ENCODE measurements around the gene DOLK.

Gene DOLK

GRCh38 chr9:128909859-128910258, 37.5 kb downstream of the DOLK start:
- H4K20me1 ChIP-seq (ENCODE audit: insufficient read depth, low read length), result peaks cover 9% of the 10 kb centered on the region

GRCh38 chr9:128908372-128908771, 39.0 kb downstream of the DOLK start:
- peaks cover 2% of the 10 kb centered on the region; the same call in 1 of the 2 replicates for H3K79me2 ChIP-seq (ENCODE audit: insufficient read depth, low read length)
- H3K36me3 ChIP-seq (ENCODE audit: insufficient read depth, low read length), result peaks cover 56% of the 10 kb centered on the region
- no peak for DNase-seq
- no peaks in the 10 kb centered on the region for H3K4me1 ChIP-seq (ENCODE audit: insufficient read depth, low read length)
- no peak overlapping the region for H3K27ac ChIP-seq (ENCODE audit: low read length)
- no peak overlapping the region for H3K4me3 ChIP-seq (ENCODE audit: low read depth in 1 of 2, low read length in 2 of 2)
- no peaks in the 10 kb centered on the region for H3K27me3 ChIP-seq (ENCODE audit: insufficient read depth, low read length, poor library complexity)
- H3K4me2 ChIP-seq (ENCODE audit: insufficient read depth, low read length), result no peak overlapping the region
- H3K9me3 ChIP-seq (ENCODE audit: insufficient read depth, low read length, severe bottlenecking), result no peaks in the 10 kb centered on the region
- no peak for ATAC-seq (ENCODE audit: insufficient read depth, low read depth)
- H4K20me1 ChIP-seq (ENCODE audit: insufficient read depth, low read length), result peaks cover 7% of the 10 kb centered on the region
- H3K9ac ChIP-seq (ENCODE audit: low read depth, low read length), result no peak overlapping the region
- TF ChIP-seq CTCF (IDR thresholded peaks at IDR 0.05; ENCODE audit: borderline replicate concordance, extremely low read depth, low read length, poor library complexity, severe bottlenecking) (no peak), EZH2 (IDR thresholded peaks at IDR 0.05; ENCODE audit: borderline replicate concordance, low read depth, low read length, severe bottlenecking) (no peak)
- H2AFZ ChIP-seq (ENCODE audit: low read depth, low read length), result no peak overlapping the region

More at GRCh38 chr9:128909859-128910258, 37.5 kb downstream of the DOLK start:
- no peak overlapping the region for H3K9ac ChIP-seq (ENCODE audit: low read depth, low read length)
- no peaks in the 10 kb centered on the region for H3K4me1 ChIP-seq (ENCODE audit: insufficient read depth, low read length)
- no peak overlapping the region for H3K27ac ChIP-seq (ENCODE audit: low read length)
- DNase-seq, result no peak
- no peak for TF ChIP-seq EZH2 (IDR thresholded peaks at IDR 0.05; ENCODE audit: borderline replicate concordance, low read depth, low read length, severe bottlenecking)
- TF ChIP-seq CTCF (IDR thresholded peaks at IDR 0.05; ENCODE audit: borderline replicate concordance, extremely low read depth, low read length, poor library complexity, severe bottlenecking), result no peak
- no peak overlapping the region for H2AFZ ChIP-seq (ENCODE audit: low read depth, low read length)
- no peak overlapping the region for H3K4me3 ChIP-seq (ENCODE audit: low read depth in 1 of 2, low read length in 2 of 2)
- H3K27me3 ChIP-seq (ENCODE audit: insufficient read depth, low read length, poor library complexity), result no peaks in the 10 kb centered on the region
- no peaks in the 10 kb centered on the region for H3K9me3 ChIP-seq (ENCODE audit: insufficient read depth, low read length, severe bottlenecking)
- ATAC-seq (ENCODE audit: insufficient read depth, low read depth), result no peak
- H3K79me2 ChIP-seq (ENCODE audit: insufficient read depth, low read length), result peaks cover 2% of the 10 kb centered on the region; the same call in 1 of the 2 replicates
- no peak overlapping the region for H3K4me2 ChIP-seq (ENCODE audit: insufficient read depth, low read length)
- H3K36me3 ChIP-seq (ENCODE audit: insufficient read depth, low read length), result peaks cover 64% of the 10 kb centered on the region

- Histone ChIP-seq H3K4me3 (ENCODE audit: low read depth in 1 of 2, low read length in 2 of 2) (no peak overlapping the region), H3K27ac (ENCODE audit: low read length) (no peak overlapping the region), H3K9me3 (ENCODE audit: insufficient read depth, low read length, severe bottlenecking) (no peaks in the 10 kb centered on the region), H3K36me3 (ENCODE audit: insufficient read depth, low read length) (peaks cover 46% of the 10 kb centered on the region), H3K4me1 (ENCODE audit: insufficient read depth, low read length) (peaks cover 10% of the 10 kb centered on the region), H2AFZ (ENCODE audit: low read depth, low read length) (no peak overlapping the region), H3K27me3 (ENCODE audit: insufficient read depth, low read length, poor library complexity) (no peaks in the 10 kb centered on the region), H3K4me2 (ENCODE audit: insufficient read depth, low read length) (no peak overlapping the region), H3K79me2 (ENCODE audit: insufficient read depth, low read length) (0 out of 2 replicates have a peak, but pooled peaks cover 5% of the 10 kb centered on the region), H4K20me1 (ENCODE audit: insufficient read depth, low read length) (peaks cover 9% of the 10 kb centered on the region), H3K9ac (ENCODE audit: low read depth, low read length) (no peak overlapping the region)
- DNase-seq (no peak), ATAC-seq (ENCODE audit: insufficient read depth, low read depth) (no peak)
- no peak for TF ChIP-seq EZH2 (IDR thresholded peaks at IDR 0.05; ENCODE audit: borderline replicate concordance, low read depth, low read length, severe bottlenecking)
These were observed 40.7 kb downstream of the DOLK start for GRCh38 chr9:128906741-128907140.

- H3K9ac ChIP-seq (ENCODE audit: low read depth, low read length), result no peak overlapping the region
- peaks cover 4% of the 10 kb centered on the region for H4K20me1 ChIP-seq (ENCODE audit: insufficient read depth, low read length)
- H3K9me3 ChIP-seq (ENCODE audit: insufficient read depth, low read length, severe bottlenecking), result no peaks in the 10 kb centered on the region
- no peak overlapping the region for H3K4me3 ChIP-seq (ENCODE audit: low read depth in 1 of 2, low read length in 2 of 2)
- no peak overlapping the region for H3K4me2 ChIP-seq (ENCODE audit: insufficient read depth, low read length)
- ATAC-seq (ENCODE audit: insufficient read depth, low read depth) (no peak), DNase-seq (no peak)
- H3K27me3 ChIP-seq (ENCODE audit: insufficient read depth, low read length, poor library complexity), result no peaks in the 10 kb centered on the region
- H3K27ac ChIP-seq (ENCODE audit: low read length), result no peak overlapping the region
- TF ChIP-seq CTCF (IDR thresholded peaks at IDR 0.05; ENCODE audit: borderline replicate concordance, extremely low read depth, low read length, poor library complexity, severe bottlenecking), result no peak
- TF ChIP-seq EZH2 (IDR thresholded peaks at IDR 0.05; ENCODE audit: borderline replicate concordance, low read depth, low read length, severe bottlenecking), result no peak
- peaks cover 42% of the 10 kb centered on the region for H3K36me3 ChIP-seq (ENCODE audit: insufficient read depth, low read length)
- 0 out of 2 replicates have a peak, but pooled peaks cover 5% of the 10 kb centered on the region for H3K79me2 ChIP-seq (ENCODE audit: insufficient read depth, low read length)
- peaks cover 10% of the 10 kb centered on the region for H3K4me1 ChIP-seq (ENCODE audit: insufficient read depth, low read length)
- H2AFZ ChIP-seq (ENCODE audit: low read depth, low read length), result no peak overlapping the region
These were observed 41.4 kb downstream of the DOLK start for GRCh38 chr9:128905964-128906363.
